GDM1 (cell line): ENCODE data around the gene UNG.

Source experiments
- DNase-seq: peaks from one replicate; lab custom pipeline; 2025; lab: John Stamatoyannopoulos, UW

Gene UNG

GRCh38 chr12:109154451-109155438, 57.3 kb downstream of the UNG start:
- DNase-seq, result peak; percentile 41

- DNase-seq, result no peak
Measured at GRCh38 chr12:109156036-109156435, 58.6 kb downstream of the UNG start.

- no peak for DNase-seq
Measured at GRCh38 chr12:109156586-109156985, 59.2 kb downstream of the UNG start.

GRCh38 chr12:109157986-109158385, 60.6 kb downstream of the UNG start:
- DNase-seq, result no peak

GRCh38 chr12:109160433-109160832, 63.0 kb downstream of the UNG start:
- DNase-seq, result no peak
